Effector memory CD4-positive, alpha-beta T cell (primary cell): ENCODE data around the gene PPP4R3A.

Experiments
- DNase-seq, 3 donors: peaks; one replicate each; pipeline ENCODE4 v3.0.0-alpha.2; 2020
- H3K27ac ChIP-seq: 2 replicates; pipeline ENCODE4 v1.7.0; 2013; ENCODE audit warnings: mild to moderate bottlenecking, low read length, moderate library complexity; ENCODE audit not compliant: insufficient read depth, poor library complexity, severe bottlenecking
- H3K27me3 ChIP-seq: replicated peaks from 2 replicates; pipeline ENCODE4 v1.7.0; 2013; ENCODE audit warnings: mild to moderate bottlenecking, low read length; ENCODE audit not compliant: insufficient read depth, control insufficient read depth, poor library complexity, severe bottlenecking
- H3K36me3 ChIP-seq: 2 replicates; pipeline ENCODE4 v1.7.0; 2013; ENCODE audit warnings: mild to moderate bottlenecking, low read length, moderate library complexity; ENCODE audit not compliant: control insufficient read depth, insufficient read depth
- H3K4me1 ChIP-seq: 2 replicates; pipeline ENCODE4 v1.7.0; 2013; ENCODE audit warnings: low read length, mild to moderate bottlenecking; ENCODE audit not compliant: control insufficient read depth, insufficient read depth, poor library complexity, severe bottlenecking
- H3K4me3 ChIP-seq: 2 replicates; pipeline ENCODE4 v1.7.0; 2013; ENCODE audit warnings: low read length, low read depth, mild to moderate bottlenecking; ENCODE audit not compliant: insufficient read depth, poor library complexity, severe bottlenecking
- H3K9me3 ChIP-seq: 2 replicates; pipeline ENCODE4 v1.7.0; 2013; ENCODE audit warnings: mild to moderate bottlenecking, low read length, moderate library complexity; ENCODE audit not compliant: control insufficient read depth

Gene PPP4R3A

DNA sequence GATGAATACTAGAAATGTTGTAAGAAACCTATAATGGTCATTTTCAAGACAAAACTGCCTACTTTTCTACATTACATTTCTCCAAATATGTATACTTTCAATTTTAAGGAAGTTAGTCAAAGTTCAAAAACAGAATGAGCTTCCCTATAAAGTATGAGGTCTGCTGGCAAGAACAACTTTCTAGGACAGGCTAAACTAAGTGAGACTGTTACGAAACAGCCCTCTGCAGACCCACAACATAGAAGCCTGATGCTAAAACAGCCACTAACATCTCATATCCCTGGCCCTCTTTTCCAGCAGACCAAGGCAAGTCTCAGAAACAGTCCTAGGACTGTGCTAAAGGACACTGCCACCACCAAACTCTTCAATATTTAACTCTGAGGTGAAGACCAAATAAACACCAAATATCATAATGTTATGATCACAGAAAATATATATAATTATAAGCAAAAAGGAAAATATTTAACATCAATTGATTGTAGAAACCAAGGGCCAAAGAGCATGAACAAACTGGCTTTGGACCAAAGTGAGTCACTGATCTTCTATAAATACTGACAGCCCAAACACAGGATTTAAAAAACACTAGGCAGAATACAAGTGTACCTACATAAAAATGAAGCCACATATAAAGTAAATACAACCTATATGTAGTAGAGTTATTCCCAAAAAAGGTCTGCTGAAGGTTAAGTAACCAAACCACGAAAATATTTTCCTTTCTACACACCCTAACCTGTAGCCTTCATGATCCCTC, 27.7 kb downstream of the PPP4R3A start:
- no peak overlapping the region for H3K4me3 ChIP-seq
- H3K4me1 ChIP-seq, result peaks cover 5% of the 10 kb centered on the region
- H3K27me3 ChIP-seq, result no peaks in the 10 kb centered on the region
- H3K27ac ChIP-seq, result peak overlapping the region; percentile 1
- H3K36me3 ChIP-seq, result peaks cover 80% of the 10 kb centered on the region
- H3K9me3 ChIP-seq, result no peaks in the 10 kb centered on the region
- DNase-seq, result no peak

DNA sequence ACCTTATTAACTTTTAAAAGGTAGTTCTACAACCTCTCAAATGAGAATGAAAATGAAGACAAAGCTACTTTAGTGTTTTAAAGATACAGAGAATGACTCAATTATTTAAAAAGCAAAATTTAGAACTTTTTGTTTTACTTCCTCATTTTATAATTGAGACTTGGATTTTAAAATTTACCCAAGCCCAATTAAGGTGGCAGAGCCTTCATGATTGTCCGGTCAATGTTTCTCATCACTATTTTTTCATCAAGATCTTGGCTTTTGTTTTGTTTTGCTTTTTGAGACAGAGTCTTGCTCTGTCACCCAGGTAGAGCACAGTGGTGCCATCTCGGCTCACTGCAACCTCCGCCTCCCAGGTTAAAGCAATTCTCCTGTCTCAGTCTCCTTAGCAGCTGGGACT, 32.7 kb downstream of the PPP4R3A start:
- peaks cover 96% of the 10 kb centered on the region for H3K36me3 ChIP-seq
- H3K9me3 ChIP-seq, result no peaks in the 10 kb centered on the region
- DNase-seq, result no peak
- H3K27ac ChIP-seq, result no peak overlapping the region
- H3K27me3 ChIP-seq, result no peaks in the 10 kb centered on the region
- no peak overlapping the region for H3K4me3 ChIP-seq
- H3K4me1 ChIP-seq, result peaks cover 5% of the 10 kb centered on the region

- no peaks in the 10 kb centered on the region for H3K4me1 ChIP-seq
- DNase-seq, result no peak
- no peak overlapping the region for H3K4me3 ChIP-seq
- H3K36me3 ChIP-seq, result peaks cover 88% of the 10 kb centered on the region
- no peaks in the 10 kb centered on the region for H3K9me3 ChIP-seq
- no peak overlapping the region for H3K27ac ChIP-seq
- H3K27me3 ChIP-seq, result no peaks in the 10 kb centered on the region
These were observed 37.1 kb downstream of the PPP4R3A start for GRCh38 chr14:91473046-91473445.

GRCh38 chr14:91470216-91470615, 39.9 kb downstream of the PPP4R3A start:
- DNase-seq, result no peak
- H3K27ac ChIP-seq, result no peak overlapping the region
- H3K27me3 ChIP-seq, result no peaks in the 10 kb centered on the region
- peaks cover 87% of the 10 kb centered on the region for H3K36me3 ChIP-seq
- no peaks in the 10 kb centered on the region for H3K9me3 ChIP-seq
- H3K4me3 ChIP-seq, result no peak overlapping the region
- no peaks in the 10 kb centered on the region for H3K4me1 ChIP-seq

DNA sequence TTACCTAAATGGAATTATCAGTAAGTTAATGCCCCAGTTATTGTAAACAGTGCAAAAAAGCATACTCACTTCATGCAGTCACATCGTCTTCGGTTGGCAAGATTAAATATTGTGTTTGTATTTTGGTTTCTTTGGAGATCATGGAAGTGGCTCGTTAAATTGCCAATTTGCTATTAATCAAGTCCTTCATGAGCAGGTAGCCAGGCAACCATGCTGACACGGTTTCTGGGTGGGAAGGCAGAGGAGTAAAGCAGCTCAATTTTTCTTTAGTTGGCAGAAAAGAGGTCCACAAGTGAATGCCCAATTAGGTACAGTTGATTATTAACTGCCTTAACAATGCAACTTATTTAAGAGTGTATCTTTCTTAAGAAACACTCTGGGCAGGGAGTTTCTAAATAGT, 43.9 kb downstream of the PPP4R3A start:
- H3K27me3 ChIP-seq, result no peaks in the 10 kb centered on the region
- DNase-seq, result no peak
- H3K4me1 ChIP-seq, result no peaks in the 10 kb centered on the region
- H3K4me3 ChIP-seq, result no peak overlapping the region
- H3K9me3 ChIP-seq, result no peaks in the 10 kb centered on the region
- peaks cover 85% of the 10 kb centered on the region for H3K36me3 ChIP-seq
- H3K27ac ChIP-seq, result no peak overlapping the region

GRCh38 chr14:91464615-91465205, 45.4 kb downstream of the PPP4R3A start:
- H3K9me3 ChIP-seq, result no peaks in the 10 kb centered on the region
- H3K4me3 ChIP-seq, result no peak overlapping the region
- no peaks in the 10 kb centered on the region for H3K27me3 ChIP-seq
- DNase-seq, result no peak
- H3K4me1 ChIP-seq, result no peaks in the 10 kb centered on the region
- H3K27ac ChIP-seq, result no peak overlapping the region
- peaks cover 84% of the 10 kb centered on the region for H3K36me3 ChIP-seq

- Histone ChIP-seq H3K4me1 (no peaks in the 10 kb centered on the region), H3K27me3 (no peaks in the 10 kb centered on the region), H3K9me3 (no peaks in the 10 kb centered on the region), H3K27ac (no peak overlapping the region), H3K4me3 (no peak overlapping the region), H3K36me3 (peaks cover 56% of the 10 kb centered on the region)
- no peak for DNase-seq
These were observed 51.5 kb downstream of the PPP4R3A start for GRCh38 chr14:91458612-91459011.

DNA sequence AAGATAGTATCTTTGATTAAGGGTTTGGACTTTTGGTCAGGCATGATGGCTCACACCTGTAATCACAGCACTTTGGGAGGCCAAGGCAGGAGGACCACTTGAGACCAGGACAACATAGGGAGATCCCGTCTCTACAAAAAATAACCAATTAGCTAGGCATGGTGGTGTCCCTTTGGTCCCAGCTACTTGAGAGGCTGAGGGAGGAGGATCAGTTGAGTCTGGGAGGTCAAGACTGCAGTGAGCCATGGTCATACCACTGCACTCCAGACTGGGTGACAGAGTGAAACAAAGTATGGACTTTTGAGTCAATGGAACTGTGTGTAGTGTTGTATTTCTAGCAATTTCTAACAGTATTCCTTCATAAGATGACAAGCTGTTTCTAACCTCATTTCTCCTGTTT, 53.8 kb downstream of the PPP4R3A start:
- Histone ChIP-seq H3K36me3 (peaks cover 37% of the 10 kb centered on the region), H3K4me1 (no peaks in the 10 kb centered on the region), H3K4me3 (no peak overlapping the region), H3K9me3 (no peaks in the 10 kb centered on the region), H3K27ac (no peak overlapping the region), H3K27me3 (no peaks in the 10 kb centered on the region)
- no peak for DNase-seq

GRCh38 chr14:91454580-91454979, 55.5 kb downstream of the PPP4R3A start:
- no peaks in the 10 kb centered on the region for H3K27me3 ChIP-seq
- no peak for DNase-seq
- H3K36me3 ChIP-seq, result peaks cover 22% of the 10 kb centered on the region
- H3K27ac ChIP-seq, result no peak overlapping the region
- H3K4me3 ChIP-seq, result no peak overlapping the region
- H3K4me1 ChIP-seq, result no peaks in the 10 kb centered on the region
- H3K9me3 ChIP-seq, result no peaks in the 10 kb centered on the region

- Histone ChIP-seq H3K4me3 (no peak overlapping the region), H3K4me1 (no peaks in the 10 kb centered on the region), H3K36me3 (peaks cover 17% of the 10 kb centered on the region), H3K27ac (no peak overlapping the region), H3K27me3 (no peaks in the 10 kb centered on the region), H3K9me3 (no peaks in the 10 kb centered on the region)
- DNase-seq, result no peak
These were observed 56.0 kb downstream of the PPP4R3A start for GRCh38 chr14:91454155-91454554.
